ENCODE measurements around the gene SYCP2L.

- TF ChIP-seq CTCF (IDR thresholded peaks at IDR 0.05): no peak
- no peak for TF ChIP-seq POLR2A (IDR thresholded peaks at IDR 0.05)
Observed at GRCh38 chr6:11021003-11021402, 134.2 kb downstream of the SYCP2L start.

Measured in esophagus squamous epithelium (tissue), 4 donors.